Panc1 (cell line): ENCODE measurements around the gene MAN1A1. TPM values are rescaled to one million over a fixed set of nuclear protein-coding genes. Genes with fewer than 3 reads are reported as not detected.

ENCODE experiments used
- ATAC-seq: fragments of 200-7000 bp; cut with Tn5 transposase; 2 replicates; pipeline ENCODE4 v1.9.1; 2020; ENCODE audit warnings: mild to moderate bottlenecking, moderate library complexity
- BruUV-seq: library from RNA; stranded (reverse); fragments of 400-500 nt; replicated peaks from 2 replicates; lab custom pipeline; 2021; lab: Mats Ljungman, UMichigan
- CTCF ChIA-PET: fragments of 300-600 bp; sonication (Branson Sonifier 250); formaldehyde crosslinking; loops from one replicate; lab custom pipeline; 2022; ENCODE audit warnings: antibody characterized with exemption; lab: Charles Lee
- POLR2A ChIA-PET: fragments of 300-600 bp; sonication (Branson Sonifier 250); formaldehyde crosslinking; loops from one replicate; lab custom pipeline; 2022; ENCODE audit warnings: antibody characterized with exemption; lab: Charles Lee
- DNase-seq: peaks from one replicate; pipeline ENCODE4 v3.0.0-alpha.2; 2010; ENCODE audit warnings: low read depth, low spot score
- H3K27ac ChIP-seq: 2 replicates; pipeline ENCODE4 v1.5.1; 2011; ENCODE audit warnings: mild to moderate bottlenecking, low read length, inconsistent platforms
- H3K27me3 ChIP-seq: fragments of 200-500 bp; sonication (Bioruptor generic); 2 replicates; pipeline ENCODE4 v1.6.0; 2014; ENCODE audit warnings: low read length, inconsistent platforms; ENCODE audit not compliant: control insufficient read depth, insufficient read depth
- H3K36me3 ChIP-seq: fragments of 200-500 bp; sonication (Bioruptor generic); 2 replicates; pipeline ENCODE4 v1.5.1; 2014; ENCODE audit warnings: inconsistent platforms, mild to moderate bottlenecking, low read length, moderate library complexity; ENCODE audit not compliant: control insufficient read depth, insufficient read depth
- H3K4me1 ChIP-seq: 2 replicates; pipeline ENCODE4 v1.5.1; 2011; ENCODE audit warnings: inconsistent platforms, mild to moderate bottlenecking, low read length, moderate library complexity; ENCODE audit not compliant: control insufficient read depth, insufficient read depth
- H3K4me3 ChIP-seq, 2 experiments: 2 replicates each; pipeline ENCODE4 v1.5.1; 2011 to 2012; ENCODE audit warnings: low read depth in 2 of 2, low read length in 2 of 2, mild to moderate bottlenecking in 2 of 2, inconsistent platforms in 1 of 2, moderate library complexity in 1 of 2
- H3K9me3 ChIP-seq: fragments of 200-500 bp; sonication (Bioruptor generic); 2 replicates; pipeline ENCODE4 v1.5.1; 2014; ENCODE audit warnings: low read depth, mild to moderate bottlenecking, inconsistent platforms, low read length, moderate library complexity; ENCODE audit not compliant: control insufficient read depth, insufficient read depth
- POLR2AphosphoS5 ChIP-seq: IDR thresholded peaks from 2 replicates; pipeline ENCODE4 v1.6.1; 2012; ENCODE audit warnings: mild to moderate bottlenecking, low read depth, low read length, moderate library complexity
- SIN3A ChIP-seq: IDR thresholded peaks from 2 replicates; pipeline ENCODE4 v1.6.1; 2012; ENCODE audit warnings: low read depth, mild to moderate bottlenecking, low read length, moderate library complexity, borderline replicate concordance; ENCODE audit not compliant: insufficient read depth
- TCF7L2 ChIP-seq: IDR thresholded peaks from 2 replicates; pipeline ENCODE4 v1.6.1; 2011; ENCODE audit warnings: mild to moderate bottlenecking, low read depth, low read length, inconsistent platforms
- in situ Hi-C: cut with HindIII; loops from 2 replicates; pipeline ENCODE4 v1.10.0; 2016; ENCODE audit warnings: low sequenced_read_pairs, low pct_unique_long_range_greater_than_20kb
- intact Hi-C: fragments of 100-400 bp; cut with micrococcal nuclease; formaldehyde crosslinking; loops from one replicate; pipeline ENCODE4 v1.10.0; 2022; ENCODE audit not compliant: unreplicated experiment
- total RNA-seq: library from RNA; stranded (reverse); gene quantifications from one replicate; pipeline ENCODE4 v1.2.1, GENCODE V29; 2021; ENCODE audit not compliant: unreplicated experiment
- TF ChIP-seq, protein P1 (sequence below): fragments of 450-650 bp; IDR thresholded peaks from 2 replicates; pipeline ENCODE4 v1.5.1; 2017; ENCODE audit warnings: mild to moderate bottlenecking
- TF ChIP-seq, protein P2 (sequence below), 2 experiments: IDR thresholded peaks; 2 replicates each; pipeline ENCODE4 v1.6.1; 2011 to 2012; ENCODE audit warnings: low read depth in 2 of 2, control low read depth in 1 of 2, low read length in 1 of 2, mild to moderate bottlenecking in 1 of 2, moderate library complexity in 1 of 2; ENCODE audit not compliant: insufficient read depth in 1 of 2

The MAN1A1 gene
- total RNA-seq, 1 experiment from 2014 or later = 3.2 TPM

DNA sequence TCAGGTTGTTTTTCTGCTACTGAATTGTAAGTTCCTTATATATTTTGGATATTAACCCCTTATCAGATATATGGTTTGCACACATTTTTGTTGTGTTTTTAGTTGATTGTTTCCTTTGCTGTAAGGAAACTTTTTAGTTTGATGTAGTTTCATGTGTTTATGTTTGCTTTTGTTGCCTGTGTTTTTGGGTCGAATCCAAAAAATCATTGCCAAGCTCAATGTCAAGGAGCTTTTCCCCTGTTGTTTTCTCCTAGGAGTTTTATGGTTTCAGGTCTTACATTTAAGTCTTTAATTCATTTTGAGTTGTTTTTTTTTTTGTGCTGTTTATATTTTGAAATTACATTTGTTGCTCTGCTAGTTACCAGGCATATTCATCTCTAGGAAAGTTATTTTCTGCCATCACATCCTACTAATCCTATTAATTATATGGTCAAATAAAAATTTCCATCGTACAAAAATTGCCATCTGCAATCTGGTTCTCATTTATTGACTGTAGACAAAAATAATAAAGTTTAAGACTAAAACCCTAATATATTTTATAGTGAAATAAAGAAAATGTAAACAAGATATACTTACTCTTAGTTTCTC is 167.3 kb downstream of the MAN1A1 start:
- CTCF ChIA-PET = no interaction called here
- POLR2A ChIA-PET = no interaction called here
- H3K27me3 ChIP-seq = no peaks in the 10 kb centered on the region
- no peaks in the 10 kb centered on the region for H3K9me3 ChIP-seq
- intact Hi-C loops = no loop called here
- no peaks in the 10 kb centered on the region for H3K4me1 ChIP-seq
- in situ Hi-C loops = no loop called here
- no peak for DNase-seq
- no TSS peak for BruUV-seq
- no peak for TF ChIP-seq SIN3A
- H3K27ac ChIP-seq = no peak overlapping the region
- no peaks in the 10 kb centered on the region for H3K36me3 ChIP-seq
- ATAC-seq = no peak
- no peak overlapping the region for H3K4me3 ChIP-seq

- in situ Hi-C loops (no loop called here), intact Hi-C loops (no loop called here)
- no peak for DNase-seq
- Histone ChIP-seq H3K4me1 (no peaks in the 10 kb centered on the region), H3K36me3 (no peaks in the 10 kb centered on the region), H3K4me3 (no peak overlapping the region), H3K27me3 (no peaks in the 10 kb centered on the region), H3K9me3 (no peaks in the 10 kb centered on the region), H3K27ac (no peak overlapping the region)
- ChIA-PET CTCF (no interaction called here), POLR2A (no interaction called here)
- BruUV-seq = no TSS peak
- no peak for ATAC-seq
- TF ChIP-seq, protein P1, sequence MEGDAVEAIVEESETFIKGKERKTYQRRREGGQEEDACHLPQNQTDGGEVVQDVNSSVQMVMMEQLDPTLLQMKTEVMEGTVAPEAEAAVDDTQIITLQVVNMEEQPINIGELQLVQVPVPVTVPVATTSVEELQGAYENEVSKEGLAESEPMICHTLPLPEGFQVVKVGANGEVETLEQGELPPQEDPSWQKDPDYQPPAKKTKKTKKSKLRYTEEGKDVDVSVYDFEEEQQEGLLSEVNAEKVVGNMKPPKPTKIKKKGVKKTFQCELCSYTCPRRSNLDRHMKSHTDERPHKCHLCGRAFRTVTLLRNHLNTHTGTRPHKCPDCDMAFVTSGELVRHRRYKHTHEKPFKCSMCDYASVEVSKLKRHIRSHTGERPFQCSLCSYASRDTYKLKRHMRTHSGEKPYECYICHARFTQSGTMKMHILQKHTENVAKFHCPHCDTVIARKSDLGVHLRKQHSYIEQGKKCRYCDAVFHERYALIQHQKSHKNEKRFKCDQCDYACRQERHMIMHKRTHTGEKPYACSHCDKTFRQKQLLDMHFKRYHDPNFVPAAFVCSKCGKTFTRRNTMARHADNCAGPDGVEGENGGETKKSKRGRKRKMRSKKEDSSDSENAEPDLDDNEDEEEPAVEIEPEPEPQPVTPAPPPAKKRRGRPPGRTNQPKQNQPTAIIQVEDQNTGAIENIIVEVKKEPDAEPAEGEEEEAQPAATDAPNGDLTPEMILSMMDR = no peak
- TF ChIP-seq POLR2AphosphoS5 = no peak
- TF ChIP-seq SIN3A = no peak
- TF ChIP-seq, protein P2, sequence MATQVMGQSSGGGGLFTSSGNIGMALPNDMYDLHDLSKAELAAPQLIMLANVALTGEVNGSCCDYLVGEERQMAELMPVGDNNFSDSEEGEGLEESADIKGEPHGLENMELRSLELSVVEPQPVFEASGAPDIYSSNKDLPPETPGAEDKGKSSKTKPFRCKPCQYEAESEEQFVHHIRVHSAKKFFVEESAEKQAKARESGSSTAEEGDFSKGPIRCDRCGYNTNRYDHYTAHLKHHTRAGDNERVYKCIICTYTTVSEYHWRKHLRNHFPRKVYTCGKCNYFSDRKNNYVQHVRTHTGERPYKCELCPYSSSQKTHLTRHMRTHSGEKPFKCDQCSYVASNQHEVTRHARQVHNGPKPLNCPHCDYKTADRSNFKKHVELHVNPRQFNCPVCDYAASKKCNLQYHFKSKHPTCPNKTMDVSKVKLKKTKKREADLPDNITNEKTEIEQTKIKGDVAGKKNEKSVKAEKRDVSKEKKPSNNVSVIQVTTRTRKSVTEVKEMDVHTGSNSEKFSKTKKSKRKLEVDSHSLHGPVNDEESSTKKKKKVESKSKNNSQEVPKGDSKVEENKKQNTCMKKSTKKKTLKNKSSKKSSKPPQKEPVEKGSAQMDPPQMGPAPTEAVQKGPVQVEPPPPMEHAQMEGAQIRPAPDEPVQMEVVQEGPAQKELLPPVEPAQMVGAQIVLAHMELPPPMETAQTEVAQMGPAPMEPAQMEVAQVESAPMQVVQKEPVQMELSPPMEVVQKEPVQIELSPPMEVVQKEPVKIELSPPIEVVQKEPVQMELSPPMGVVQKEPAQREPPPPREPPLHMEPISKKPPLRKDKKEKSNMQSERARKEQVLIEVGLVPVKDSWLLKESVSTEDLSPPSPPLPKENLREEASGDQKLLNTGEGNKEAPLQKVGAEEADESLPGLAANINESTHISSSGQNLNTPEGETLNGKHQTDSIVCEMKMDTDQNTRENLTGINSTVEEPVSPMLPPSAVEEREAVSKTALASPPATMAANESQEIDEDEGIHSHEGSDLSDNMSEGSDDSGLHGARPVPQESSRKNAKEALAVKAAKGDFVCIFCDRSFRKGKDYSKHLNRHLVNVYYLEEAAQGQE (IDR thresholded peaks at IDR 0.05; ENCODE audit: insufficient read depth in 1 of 2, low read depth in 2 of 2, low read length in 1 of 2) = no peak
- no peak for TF ChIP-seq TCF7L2
Observed at GRCh38 chr6:119181046-119181445, 168.5 kb downstream of the MAN1A1 start.

DNA sequence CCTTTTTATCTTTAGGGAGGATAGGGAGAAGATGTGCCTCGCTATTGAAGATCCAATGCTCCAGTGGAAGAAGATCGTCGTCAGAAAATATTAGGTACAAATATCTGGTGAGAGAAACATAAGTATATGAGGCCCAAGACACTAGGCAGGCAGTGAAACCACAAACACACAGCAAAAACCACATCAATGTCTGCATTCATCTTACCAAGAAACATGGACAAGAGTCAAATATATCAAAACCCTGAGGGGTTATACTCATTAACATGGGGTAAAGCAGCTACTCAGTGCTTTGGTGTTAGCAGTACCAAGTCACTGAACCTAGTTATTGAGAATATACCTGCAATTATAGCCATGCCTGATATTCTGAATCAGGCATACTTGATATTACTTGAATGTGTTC is 169.7 kb downstream of the MAN1A1 start:
- no TSS peak for BruUV-seq
- ChIA-PET POLR2A (no interaction called here), CTCF (no interaction called here)
- Histone ChIP-seq H3K27me3 (peaks cover under 1% of the 10 kb centered on the region; the same call in 1 of the 2 replicates), H3K4me1 (no peaks in the 10 kb centered on the region), H3K4me3 (no peak overlapping the region), H3K36me3 (no peaks in the 10 kb centered on the region), H3K9me3 (no peaks in the 10 kb centered on the region), H3K27ac (no peak overlapping the region)
- ATAC-seq = no peak
- no peak for DNase-seq
- TF ChIP-seq TCF7L2 (no peak), SIN3A (no peak)
- TF ChIP-seq, protein P1 = no peak
- TF ChIP-seq, protein P2 (IDR thresholded peaks at IDR 0.05; ENCODE audit: insufficient read depth in 1 of 2, low read depth in 2 of 2, low read length in 1 of 2) = no peak
- intact Hi-C loops = no loop called here
- in situ Hi-C loops = no loop called here
